ENCODE measurements around the gene PSMD8. TPM values are rescaled to one million over a fixed set of nuclear protein-coding genes. Genes with fewer than 3 reads are reported as not detected.

PSMD8 gene
- total and polyA plus RNA-seq, 2 of the 8 experiments (the other 6 are each of a cell fraction or from before 2014, with no cell fraction given), result 170 to 486 TPM

- TF ChIP-seq RAD21 (IDR thresholded peaks at IDR 0.05 in 1 of 2, conservative IDR thresholded peaks at IDR 0.05 in 1 of 2; ENCODE audit: low read depth in 2 of 2, low read length in 2 of 2), result no peak
Observed at GRCh38 chr19:38367041-38367440, 7.3 kb upstream of the PSMD8 start (continued).

All from H1 (cell line).